ENCODE measurements around the gene SMIM30.

The SMIM30 gene

GRCh38 chr7:113137241-113137640 lies 18.9 kb upstream of the SMIM30 start:
- DNase-seq (ENCODE audit: low read depth) = no peak
- no peak overlapping the region for H3K4me3 ChIP-seq (ENCODE audit: low read depth, low read length)
- TF ChIP-seq MYC (IDR thresholded peaks at IDR 0.05; ENCODE audit: low read depth, low read length) = no peak
- no peak for TF ChIP-seq CTCF (IDR thresholded peaks at IDR 0.05; ENCODE audit: low read depth, low read length)
- TF ChIP-seq POLR2A (IDR thresholded peaks at IDR 0.05; ENCODE audit: extremely low read depth, insufficient read length) = no peak
- TF ChIP-seq MAX (IDR thresholded peaks at IDR 0.05; ENCODE audit: low read depth, low read length) = no peak

GRCh38 chr7:113134025-113134424 lies 15.7 kb upstream of the SMIM30 start:
- TF ChIP-seq CTCF (IDR thresholded peaks at IDR 0.05; ENCODE audit: low read depth, low read length) = no peak
- TF ChIP-seq POLR2A (IDR thresholded peaks at IDR 0.05; ENCODE audit: extremely low read depth, insufficient read length) = no peak
- no peak for TF ChIP-seq MYC (IDR thresholded peaks at IDR 0.05; ENCODE audit: low read depth, low read length)
- TF ChIP-seq MAX (IDR thresholded peaks at IDR 0.05; ENCODE audit: low read depth, low read length) = no peak
- DNase-seq (ENCODE audit: low read depth) = no peak
- no peak overlapping the region for H3K4me3 ChIP-seq (ENCODE audit: low read depth, low read length)

GRCh38 chr7:113131367-113131766 lies 13.0 kb upstream of the SMIM30 start:
- DNase-seq (ENCODE audit: low read depth) = no peak
- H3K4me3 ChIP-seq (ENCODE audit: low read depth, low read length) = no peak overlapping the region
- TF ChIP-seq CTCF (IDR thresholded peaks at IDR 0.05; ENCODE audit: low read depth, low read length) (no peak), MYC (IDR thresholded peaks at IDR 0.05; ENCODE audit: low read depth, low read length) (no peak), MAX (IDR thresholded peaks at IDR 0.05; ENCODE audit: low read depth, low read length) (no peak), POLR2A (IDR thresholded peaks at IDR 0.05; ENCODE audit: extremely low read depth, insufficient read length) (no peak)

- no peak for DNase-seq (ENCODE audit: low read depth)
- H3K4me3 ChIP-seq (ENCODE audit: low read depth, low read length) = no peak overlapping the region
- no peak for TF ChIP-seq POLR2A (IDR thresholded peaks at IDR 0.05; ENCODE audit: extremely low read depth, insufficient read length)
- TF ChIP-seq MYC (IDR thresholded peaks at IDR 0.05; ENCODE audit: low read depth, low read length) = no peak
- no peak for TF ChIP-seq MAX (IDR thresholded peaks at IDR 0.05; ENCODE audit: low read depth, low read length)
- TF ChIP-seq CTCF (IDR thresholded peaks at IDR 0.05; ENCODE audit: low read depth, low read length) = no peak
Observed at GRCh38 chr7:113128031-113128430, 9.7 kb upstream of the SMIM30 start.

- no peak overlapping the region for H3K4me3 ChIP-seq (ENCODE audit: low read depth, low read length)
- no peak for DNase-seq (ENCODE audit: low read depth)
- TF ChIP-seq POLR2A (IDR thresholded peaks at IDR 0.05; ENCODE audit: extremely low read depth, insufficient read length) (no peak), MAX (IDR thresholded peaks at IDR 0.05; ENCODE audit: low read depth, low read length) (no peak), CTCF (IDR thresholded peaks at IDR 0.05; ENCODE audit: low read depth, low read length) (no peak)
Observed at GRCh38 chr7:113125728-113126127, 7.4 kb upstream of the SMIM30 start.

- TF ChIP-seq CTCF (IDR thresholded peaks at IDR 0.05; ENCODE audit: low read depth, low read length) (no peak), MAX (IDR thresholded peaks at IDR 0.05; ENCODE audit: low read depth, low read length) (no peak), MYC (IDR thresholded peaks at IDR 0.05; ENCODE audit: low read depth, low read length) (no peak), POLR2A (IDR thresholded peaks at IDR 0.05; ENCODE audit: extremely low read depth, insufficient read length) (no peak)
- no peak overlapping the region for H3K4me3 ChIP-seq (ENCODE audit: low read depth, low read length)
- DNase-seq (ENCODE audit: low read depth) = no peak
Observed at GRCh38 chr7:113122744-113123143, 4.4 kb upstream of the SMIM30 start.
